ENCODE data around the gene GINS1.

DNA sequence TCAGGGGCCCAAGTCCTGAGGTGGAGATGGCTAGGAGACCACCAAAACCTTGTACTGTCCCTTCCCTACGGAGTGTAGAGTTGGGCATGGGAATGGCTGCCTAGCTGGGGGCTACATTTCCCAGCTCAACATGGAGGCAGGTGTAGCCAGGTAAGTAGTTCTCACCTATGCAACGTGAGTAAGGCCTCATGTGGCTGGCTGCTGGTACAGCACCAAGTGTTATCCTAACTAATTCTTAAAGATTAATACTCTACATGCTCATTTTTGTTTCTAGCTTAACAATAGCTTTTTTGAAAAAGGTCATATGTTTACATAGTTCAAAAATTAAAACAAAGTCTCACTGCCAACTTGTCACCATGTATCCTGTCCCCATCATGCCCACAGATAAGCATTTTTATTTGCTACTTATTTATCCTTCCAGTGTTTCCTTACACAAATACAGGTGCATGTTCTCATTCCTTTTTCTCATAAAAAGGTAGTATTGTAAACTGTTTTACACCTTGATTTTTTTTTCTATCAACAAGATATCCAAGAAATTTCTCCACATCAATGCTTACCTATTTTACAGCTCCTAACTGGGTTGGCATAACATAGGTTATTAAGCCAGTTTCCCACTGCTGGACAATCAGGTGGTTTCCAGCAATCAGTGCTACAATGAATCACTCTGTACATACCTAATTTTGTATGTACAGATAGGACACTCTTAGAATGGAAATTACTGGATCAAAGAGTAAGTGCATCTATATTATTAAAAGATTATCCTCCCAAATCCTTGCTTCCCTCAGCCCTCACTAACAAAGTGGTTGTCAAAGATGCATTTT, 42.4 kb upstream of the GINS1 start:
- no peak for TF ChIP-seq YY1 (IDR thresholded peaks at IDR 0.05; ENCODE audit: insufficient read depth, insufficient read length)
- TF ChIP-seq ZNF274 (IDR thresholded peaks at IDR 0.05; ENCODE audit: low read depth, low read length) = no peak
- no peak for TF ChIP-seq SUZ12 (IDR thresholded peaks at IDR 0.05; ENCODE audit: extremely low read depth, insufficient read depth, insufficient read length)
